Activated B cell treated with CpG ODN at 0.5 μM for 24 hours (primary cell): ENCODE results near the gene PSMD13. TPM values are rescaled to one million over a fixed set of nuclear protein-coding genes. Genes with fewer than 3 reads are reported as not detected.
A peak's percentile ranks its signal among the peaks of the same experiment; 100 is the strongest.

Source experiments
- ATAC-seq: fragments of 200-7000 bp; cut with Tn5 transposase; one replicate; pipeline ENCODE4 v1.10.0; 2021; ENCODE audit warnings: low read depth, mild to moderate bottlenecking, moderate library complexity
- CTCF ChIA-PET: fragments of 350-600 bp; sonication (Branson Sonifier 250); formaldehyde crosslinking; loops from one replicate; lab custom pipeline; 2021; ENCODE audit warnings: antibody characterized with exemption; lab: Charles Lee
- POLR2A ChIA-PET: fragments of 350-600 bp; sonication (Branson Sonifier 250); formaldehyde crosslinking; loops from one replicate; lab custom pipeline; 2021; ENCODE audit warnings: antibody characterized with exemption; lab: Charles Lee
- DNase-seq: peaks from one replicate; pipeline ENCODE4 v3.0.0; 2022
- H3K27ac Mint-ChIP-seq: one replicate; pipeline ENCODE4 v1.8.0; 2020; ENCODE audit warnings: mixed read lengths
- H3K27me3 Mint-ChIP-seq: one replicate; pipeline ENCODE4 v1.8.0; 2021; ENCODE audit warnings: mixed read lengths
- H3K36me3 Mint-ChIP-seq: one replicate; pipeline ENCODE4 v1.8.0; 2021; ENCODE audit warnings: low read depth, mixed read lengths
- H3K4me1 Mint-ChIP-seq: one replicate; pipeline ENCODE4 v1.8.0; 2021; ENCODE audit warnings: mixed read lengths
- H3K4me3 Mint-ChIP-seq: one replicate; pipeline ENCODE4 v1.8.0; 2020; ENCODE audit warnings: mild to moderate bottlenecking, mixed read lengths
- H3K9me3 Mint-ChIP-seq: one replicate; pipeline ENCODE4 v1.8.0; 2020; ENCODE audit warnings: mixed read lengths
- intact Hi-C: fragments of 100-400 bp; cut with micrococcal nuclease; formaldehyde crosslinking; loops from one replicate; pipeline ENCODE4 v1.15.1; 2024
- total RNA-seq: library from RNA; stranded (reverse); gene quantifications from 2 replicates; pipeline ENCODE4 v1.2.3, GENCODE V29; 2022
- TF ChIP-seq, protein P1 (sequence below): fragments of 200-600 bp; IDR thresholded peaks from one replicate; pipeline ENCODE4 v1.8.0; 2022; ENCODE audit warnings: antibody characterized with exemption, mild to moderate bottlenecking

Gene PSMD13
- total RNA-seq, 1 donor from 2014 or later, result 149 TPM

DNA sequence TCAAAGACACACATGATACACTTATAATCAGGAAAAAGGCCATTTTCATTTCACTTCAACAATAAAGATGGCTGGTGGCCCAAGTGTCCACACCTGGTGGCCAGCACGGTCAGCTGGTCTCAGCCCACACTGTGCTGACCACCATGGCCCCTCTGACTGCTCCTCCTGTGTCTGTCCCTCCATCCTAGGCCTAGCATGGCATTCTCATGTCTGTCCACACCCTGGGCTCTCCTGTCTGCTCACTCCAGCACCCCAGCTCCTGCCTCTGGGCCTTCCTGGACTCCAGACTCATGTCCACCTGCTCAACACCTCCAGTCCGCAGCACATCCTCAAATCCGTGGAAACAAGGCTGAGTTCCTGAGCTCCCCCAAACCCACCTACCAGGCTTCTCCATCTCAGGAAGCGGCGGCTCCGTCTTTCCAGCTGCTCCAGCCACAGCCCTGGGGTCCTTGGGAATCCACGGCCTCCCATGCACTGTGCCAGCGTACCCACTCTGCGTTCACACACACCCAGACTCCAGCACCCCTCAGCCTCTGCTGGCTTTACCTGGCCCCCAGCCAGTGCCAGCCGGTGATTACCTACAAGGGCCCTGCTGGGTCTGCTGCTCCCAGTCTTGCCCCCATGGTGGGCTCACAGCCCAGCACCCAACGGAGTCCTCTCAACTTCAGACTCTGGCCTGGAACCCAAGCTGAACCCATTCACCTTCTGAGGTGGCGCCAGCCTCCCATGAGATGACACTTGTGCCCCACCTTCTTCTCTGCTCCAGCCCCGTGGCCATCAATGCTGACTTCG, 14.6 kb upstream of the PSMD13 start:
- ChIA-PET CTCF (no interaction called here), POLR2A (no interaction called here)
- intact Hi-C loops, result no loop called here
- DNase-seq (peak; percentile 3), ATAC-seq (no peak)
- H3K27me3 Mint-ChIP-seq, result no peaks in the 10 kb centered on the region
- peaks cover 30% of the 10 kb centered on the region for H3K36me3 Mint-ChIP-seq
- TF ChIP-seq, protein P1, sequence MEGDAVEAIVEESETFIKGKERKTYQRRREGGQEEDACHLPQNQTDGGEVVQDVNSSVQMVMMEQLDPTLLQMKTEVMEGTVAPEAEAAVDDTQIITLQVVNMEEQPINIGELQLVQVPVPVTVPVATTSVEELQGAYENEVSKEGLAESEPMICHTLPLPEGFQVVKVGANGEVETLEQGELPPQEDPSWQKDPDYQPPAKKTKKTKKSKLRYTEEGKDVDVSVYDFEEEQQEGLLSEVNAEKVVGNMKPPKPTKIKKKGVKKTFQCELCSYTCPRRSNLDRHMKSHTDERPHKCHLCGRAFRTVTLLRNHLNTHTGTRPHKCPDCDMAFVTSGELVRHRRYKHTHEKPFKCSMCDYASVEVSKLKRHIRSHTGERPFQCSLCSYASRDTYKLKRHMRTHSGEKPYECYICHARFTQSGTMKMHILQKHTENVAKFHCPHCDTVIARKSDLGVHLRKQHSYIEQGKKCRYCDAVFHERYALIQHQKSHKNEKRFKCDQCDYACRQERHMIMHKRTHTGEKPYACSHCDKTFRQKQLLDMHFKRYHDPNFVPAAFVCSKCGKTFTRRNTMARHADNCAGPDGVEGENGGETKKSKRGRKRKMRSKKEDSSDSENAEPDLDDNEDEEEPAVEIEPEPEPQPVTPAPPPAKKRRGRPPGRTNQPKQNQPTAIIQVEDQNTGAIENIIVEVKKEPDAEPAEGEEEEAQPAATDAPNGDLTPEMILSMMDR, result no peak
- no peaks in the 10 kb centered on the region for H3K9me3 Mint-ChIP-seq
- H3K4me1 Mint-ChIP-seq, result peaks cover 4% of the 10 kb centered on the region
- no peak overlapping the region for H3K4me3 Mint-ChIP-seq
- no peak overlapping the region for H3K27ac Mint-ChIP-seq

DNA sequence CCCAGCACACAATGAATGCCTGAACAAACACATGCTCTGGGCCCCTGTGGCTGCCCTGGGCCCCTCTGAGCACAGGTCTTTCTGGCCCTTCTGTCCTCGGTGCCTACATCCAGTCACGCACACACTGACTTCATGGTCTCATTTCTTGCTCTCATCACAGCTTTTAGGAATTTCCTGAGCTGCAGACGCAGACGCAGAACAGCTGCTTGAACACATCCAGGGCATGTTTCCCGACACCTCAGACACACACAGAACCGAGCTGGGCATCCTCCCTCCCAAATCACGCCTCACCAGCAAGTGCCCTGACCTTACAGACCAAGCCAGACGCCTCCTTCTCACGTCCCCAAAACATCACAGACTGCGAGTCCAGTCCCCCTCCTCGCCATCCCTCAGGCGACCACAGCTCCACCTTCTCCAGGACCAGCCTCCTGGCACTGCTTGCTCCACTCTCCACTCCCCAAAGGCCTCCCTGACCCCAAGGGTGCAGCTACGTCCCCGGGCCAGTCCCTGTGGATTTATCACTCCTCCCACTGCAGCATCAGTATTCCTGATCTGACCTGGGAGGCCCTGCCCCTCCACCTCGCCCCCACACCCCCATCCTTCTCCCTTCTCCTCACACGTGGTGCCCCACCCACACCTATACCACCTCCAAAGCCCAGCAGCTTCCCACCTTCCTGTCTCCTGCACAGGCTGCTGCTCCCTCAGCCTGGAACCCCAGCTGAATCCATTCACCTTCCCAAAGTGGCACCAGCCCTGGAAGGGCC, 13.6 kb upstream of the PSMD13 start:
- ATAC-seq (no peak), DNase-seq (peak; percentile 3)
- peaks cover 28% of the 10 kb centered on the region for H3K36me3 Mint-ChIP-seq
- H3K27ac Mint-ChIP-seq, result no peak overlapping the region
- peaks cover 4% of the 10 kb centered on the region for H3K4me1 Mint-ChIP-seq
- intact Hi-C loops, result no loop called here
- TF ChIP-seq, protein P1, result no peak
- CTCF ChIA-PET, result no interaction called here
- no peaks in the 10 kb centered on the region for H3K27me3 Mint-ChIP-seq
- POLR2A ChIA-PET, result no interaction called here
- no peak overlapping the region for H3K4me3 Mint-ChIP-seq
- H3K9me3 Mint-ChIP-seq, result no peaks in the 10 kb centered on the region

DNA sequence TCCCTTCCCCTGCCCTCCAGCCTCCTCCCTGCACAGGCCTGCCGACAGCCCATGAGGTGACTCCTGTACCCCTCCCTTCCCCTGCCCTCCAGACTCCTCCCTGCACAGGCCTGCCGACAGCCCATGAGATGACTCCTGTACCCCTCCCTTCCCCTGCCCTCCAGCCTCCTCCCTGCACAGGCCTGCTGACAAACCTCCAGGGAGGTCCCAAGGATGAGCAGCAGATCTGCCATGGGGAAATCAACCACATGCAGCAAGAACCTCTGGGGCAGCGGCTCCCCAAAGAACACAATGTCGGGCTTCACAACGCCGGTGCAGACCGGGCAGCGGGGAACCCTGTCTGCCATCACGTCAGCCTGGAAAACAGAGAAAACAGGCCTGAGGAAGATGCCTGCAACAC, 12.9 kb upstream of the PSMD13 start:
- ChIA-PET POLR2A (no interaction called here), CTCF (no interaction called here)

DNA sequence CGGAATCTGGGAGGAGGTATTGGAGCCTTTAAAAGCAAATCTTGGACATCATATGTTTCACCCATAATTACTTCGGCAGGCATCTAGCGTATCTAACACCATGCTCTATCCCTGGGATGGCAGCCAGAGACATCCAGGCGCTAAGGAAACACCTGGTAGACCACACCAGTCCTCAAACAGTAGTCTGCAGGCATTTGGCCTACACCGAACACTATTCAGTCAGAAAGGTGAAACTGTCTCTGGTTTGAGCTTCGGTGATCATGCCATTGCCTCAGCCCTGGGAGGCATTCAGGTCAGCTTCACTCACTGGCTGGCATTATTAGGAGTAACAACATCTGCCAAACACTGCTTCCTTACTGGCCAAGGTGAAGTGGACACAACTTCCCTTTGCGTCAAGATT, 12.4 kb upstream of the PSMD13 start:
- CTCF ChIA-PET, result no interaction called here
- Mint-ChIP-seq H3K4me3 (no peak overlapping the region), H3K36me3 (peaks cover 30% of the 10 kb centered on the region), H3K27me3 (no peaks in the 10 kb centered on the region), H3K9me3 (no peaks in the 10 kb centered on the region), H3K4me1 (peaks cover 4% of the 10 kb centered on the region), H3K27ac (no peak overlapping the region)
- POLR2A ChIA-PET, result no interaction called here
- DNase-seq, result no peak
- intact Hi-C loops, result no loop called here
- TF ChIP-seq, protein P1, result no peak
- ATAC-seq, result no peak

More for the DNA sequence above, 12.9 kb upstream of the PSMD13 start:
- intact Hi-C loops, result no loop called here
- H3K36me3 Mint-ChIP-seq, result peaks cover 29% of the 10 kb centered on the region
- ATAC-seq (no peak), DNase-seq (no peak)
- peaks cover 4% of the 10 kb centered on the region for H3K4me1 Mint-ChIP-seq
- no peak overlapping the region for H3K4me3 Mint-ChIP-seq
- no peaks in the 10 kb centered on the region for H3K27me3 Mint-ChIP-seq
- TF ChIP-seq, protein P1, result no peak
- no peak overlapping the region for H3K27ac Mint-ChIP-seq
- no peaks in the 10 kb centered on the region for H3K9me3 Mint-ChIP-seq

DNA sequence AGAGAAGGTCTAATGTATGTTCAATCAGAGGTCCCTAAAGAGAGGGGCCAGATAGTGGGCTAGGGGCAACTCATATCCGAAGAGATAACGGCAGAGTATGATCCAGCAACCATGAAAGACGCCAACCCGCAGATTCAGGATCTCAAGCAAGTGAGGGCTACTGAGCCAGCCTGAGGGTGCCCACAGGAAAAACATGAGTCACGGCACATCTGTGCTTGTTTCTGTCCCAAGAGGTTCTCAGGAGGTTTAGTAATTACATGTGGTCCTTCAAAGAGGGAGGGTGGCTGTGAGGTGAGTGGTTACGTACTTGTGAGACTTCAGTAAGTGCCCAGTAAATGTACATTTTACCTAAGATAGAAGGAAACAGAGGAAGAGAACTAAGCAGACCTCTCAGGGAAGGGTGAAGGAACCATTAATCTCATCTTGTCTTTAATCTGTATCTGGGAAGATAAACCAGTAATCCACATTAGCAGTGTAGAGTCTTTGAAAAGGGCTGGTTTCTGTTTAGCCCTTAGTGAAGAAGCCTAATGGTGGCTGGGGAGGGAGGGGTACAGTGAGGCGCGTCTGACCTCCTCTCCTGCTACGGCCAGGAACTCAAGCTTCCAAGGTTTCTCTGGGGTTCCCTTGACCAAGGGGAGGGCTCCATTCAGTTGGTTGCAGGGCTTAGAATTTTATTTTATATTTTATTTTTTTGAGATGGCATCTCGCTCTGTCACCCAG, 10.9 kb upstream of the PSMD13 start:
- POLR2A ChIA-PET, result interaction anchor here (0.7 kb wide), 1 partner anchor 23 kb away, joined by 3 read pairs; no protein-coding TSS in a partner anchor
- H3K9me3 Mint-ChIP-seq, result no peaks in the 10 kb centered on the region

More for the DNA sequence above, 10.9 kb upstream of the PSMD13 start:
- CTCF ChIA-PET, result no interaction called here
- TF ChIP-seq, protein P1, result no peak
- Mint-ChIP-seq H3K4me1 (peaks cover 4% of the 10 kb centered on the region), H3K36me3 (peaks cover 32% of the 10 kb centered on the region), H3K4me3 (no peak overlapping the region), H3K27ac (peak overlapping the region; percentile 36), H3K27me3 (no peaks in the 10 kb centered on the region)
- intact Hi-C loops, result no loop called here
- ATAC-seq (peak; percentile 90), DNase-seq (no peak)
